GM12878 (cell line): ENCODE measurements around the gene CDC45.

ENCODE experiments used
- CHD2 ChIP-seq: IDR thresholded peaks from 2 replicates; pipeline ENCODE4 v1.6.1; 2011; ENCODE audit warnings: low read depth, low read length, improper control_type of control experiment, borderline replicate concordance
- HDGF ChIP-seq: fragments of 450-650 bp; IDR thresholded peaks from 2 replicates; pipeline ENCODE4 v1.6.1; 2016; ENCODE audit warnings: antibody characterized with exemption
- NFYB ChIP-seq: IDR thresholded peaks from 2 replicates; pipeline ENCODE4 v1.6.1; 2011; ENCODE audit warnings: low read depth, mild to moderate bottlenecking, low read length, improper control_type of control experiment, moderate library complexity; ENCODE audit not compliant: insufficient read depth
- SIN3A ChIP-seq: IDR thresholded peaks from 2 replicates; pipeline ENCODE4 v1.6.1; 2012; ENCODE audit warnings: low read depth, low read length, improper control_type of control experiment
- TF ChIP-seq, protein P1 (sequence below), 3 experiments: IDR thresholded peaks in 2 of 3; conservative IDR thresholded peaks in 1 of 3; 2 replicates each; pipeline ENCODE4 v1.5.1; 2011; ENCODE audit warnings: low read depth in 3 of 3, low read length in 3 of 3, mild to moderate bottlenecking in 3 of 3, control low read depth in 2 of 3, moderate library complexity in 2 of 3, inconsistent platforms in 1 of 3, mixed read lengths in 1 of 3; ENCODE audit not compliant: control insufficient read depth in 2 of 3, insufficient read depth in 1 of 3; ENCODE audit errors: extremely low read depth in 1 of 3
- TF ChIP-seq, protein P2 (sequence below): fragments of 450-650 bp; IDR thresholded peaks from 2 replicates; pipeline ENCODE4 v1.6.1; 2014; ENCODE audit warnings: mild to moderate bottlenecking

DNA sequence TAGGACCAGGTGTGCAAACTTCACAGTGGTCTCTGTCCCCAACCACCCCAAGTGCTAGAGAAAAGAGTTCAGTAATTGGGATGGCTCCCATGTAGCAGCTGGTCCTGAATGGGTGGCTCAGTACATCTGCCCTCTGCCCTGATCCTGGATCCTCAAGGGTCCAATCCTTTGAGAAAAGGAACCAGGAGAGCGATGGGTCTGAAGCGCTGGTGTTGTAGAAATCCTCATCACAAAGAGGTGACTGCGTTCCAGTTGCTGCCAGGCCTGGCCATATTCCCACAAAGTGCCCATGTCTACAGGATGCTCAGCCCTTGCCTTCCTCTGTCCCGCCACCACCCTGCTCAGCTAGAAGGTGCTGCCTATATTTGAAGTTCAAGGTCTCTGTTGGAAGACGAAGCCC lies 26.0 kb upstream of the CDC45 start:
- TF ChIP-seq SIN3A (no peak), NFYB (no peak), CHD2 (no peak), HDGF (no peak)
- TF ChIP-seq, protein P1, sequence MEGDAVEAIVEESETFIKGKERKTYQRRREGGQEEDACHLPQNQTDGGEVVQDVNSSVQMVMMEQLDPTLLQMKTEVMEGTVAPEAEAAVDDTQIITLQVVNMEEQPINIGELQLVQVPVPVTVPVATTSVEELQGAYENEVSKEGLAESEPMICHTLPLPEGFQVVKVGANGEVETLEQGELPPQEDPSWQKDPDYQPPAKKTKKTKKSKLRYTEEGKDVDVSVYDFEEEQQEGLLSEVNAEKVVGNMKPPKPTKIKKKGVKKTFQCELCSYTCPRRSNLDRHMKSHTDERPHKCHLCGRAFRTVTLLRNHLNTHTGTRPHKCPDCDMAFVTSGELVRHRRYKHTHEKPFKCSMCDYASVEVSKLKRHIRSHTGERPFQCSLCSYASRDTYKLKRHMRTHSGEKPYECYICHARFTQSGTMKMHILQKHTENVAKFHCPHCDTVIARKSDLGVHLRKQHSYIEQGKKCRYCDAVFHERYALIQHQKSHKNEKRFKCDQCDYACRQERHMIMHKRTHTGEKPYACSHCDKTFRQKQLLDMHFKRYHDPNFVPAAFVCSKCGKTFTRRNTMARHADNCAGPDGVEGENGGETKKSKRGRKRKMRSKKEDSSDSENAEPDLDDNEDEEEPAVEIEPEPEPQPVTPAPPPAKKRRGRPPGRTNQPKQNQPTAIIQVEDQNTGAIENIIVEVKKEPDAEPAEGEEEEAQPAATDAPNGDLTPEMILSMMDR (IDR thresholded peaks at IDR 0.05 in 2 of 3, conservative IDR thresholded peaks at IDR 0.05 in 1 of 3; ENCODE audit: control insufficient read depth in 2 of 3, extremely low read depth in 1 of 3, insufficient read depth in 1 of 3, low read depth in 3 of 3, low read length in 3 of 3) = no peak
- TF ChIP-seq, protein P2, sequence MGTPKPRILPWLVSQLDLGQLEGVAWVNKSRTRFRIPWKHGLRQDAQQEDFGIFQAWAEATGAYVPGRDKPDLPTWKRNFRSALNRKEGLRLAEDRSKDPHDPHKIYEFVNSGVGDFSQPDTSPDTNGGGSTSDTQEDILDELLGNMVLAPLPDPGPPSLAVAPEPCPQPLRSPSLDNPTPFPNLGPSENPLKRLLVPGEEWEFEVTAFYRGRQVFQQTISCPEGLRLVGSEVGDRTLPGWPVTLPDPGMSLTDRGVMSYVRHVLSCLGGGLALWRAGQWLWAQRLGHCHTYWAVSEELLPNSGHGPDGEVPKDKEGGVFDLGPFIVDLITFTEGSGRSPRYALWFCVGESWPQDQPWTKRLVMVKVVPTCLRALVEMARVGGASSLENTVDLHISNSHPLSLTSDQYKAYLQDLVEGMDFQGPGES = no peak
